Stimulated activated CD4-positive, alpha-beta T cell treated with anti-CD3 and anti-CD28 coated beads, Interleukin-4, amount 100 ng/mL, for 4 hours (primary cell): ENCODE results near the gene RBBP9.
A peak's percentile ranks its signal among the peaks of the same experiment; 100 is the strongest.
"Not testable (repeated sequence)": the region's sequence is repeated elsewhere in the genome, so short reads cannot be mapped to it uniquely, and the experiment has no call there.

Source experiments
- DNase-seq, 2 experiments: peaks; one replicate each; pipeline ENCODE4 v3.0.0-alpha.2; 2020

The RBBP9 gene

DNA sequence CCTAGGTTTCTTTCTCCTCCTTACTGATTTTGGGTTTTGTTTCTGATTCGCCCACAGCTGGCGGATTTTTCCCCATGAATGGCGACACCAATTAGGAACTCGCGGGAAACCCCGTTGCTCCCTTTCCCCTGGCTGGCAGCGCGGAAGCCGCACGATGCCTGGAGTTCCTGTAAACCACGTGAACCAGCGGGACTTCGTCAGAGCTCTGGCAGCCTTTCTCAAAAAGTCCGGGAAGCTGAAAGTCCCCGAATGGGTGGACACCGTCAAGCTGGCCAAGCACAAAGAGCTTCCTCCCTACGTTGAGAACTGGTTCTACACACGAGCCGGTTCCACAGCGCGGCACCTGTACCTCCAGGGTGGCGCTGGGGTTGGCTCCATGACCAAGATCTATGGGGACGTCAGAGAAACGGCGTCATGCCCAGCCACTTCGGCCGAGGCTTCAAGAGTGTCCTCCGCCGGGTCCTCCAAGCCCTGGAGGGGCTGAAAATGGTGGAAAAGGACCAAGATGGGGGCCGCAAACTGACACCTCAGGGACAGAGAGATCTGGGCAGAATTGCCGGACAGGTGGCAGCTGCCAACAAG, 7.5 kb upstream of the RBBP9 start:
- no peak for DNase-seq

DNA sequence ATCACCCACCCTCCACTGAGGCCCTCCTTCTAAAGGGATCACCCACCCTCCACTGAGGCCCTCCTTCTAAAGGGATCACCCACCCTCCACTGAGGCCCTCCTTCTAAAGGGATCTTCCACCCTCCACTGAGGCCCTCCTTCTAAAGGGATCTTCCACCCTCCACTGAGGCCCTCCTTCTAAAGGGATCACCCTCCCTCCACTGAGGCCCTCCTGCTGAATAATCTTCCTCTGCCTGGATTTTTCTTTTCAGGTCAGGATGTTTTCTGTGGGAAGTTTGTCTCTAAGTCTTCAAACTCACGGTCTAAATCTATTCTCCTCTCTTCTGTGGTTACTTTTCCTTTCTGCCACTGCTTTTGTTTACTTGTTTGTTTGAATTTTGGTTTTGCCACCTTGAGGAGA, 4.6 kb upstream of the RBBP9 start:
- DNase-seq = not testable (repeated sequence)

DNA sequence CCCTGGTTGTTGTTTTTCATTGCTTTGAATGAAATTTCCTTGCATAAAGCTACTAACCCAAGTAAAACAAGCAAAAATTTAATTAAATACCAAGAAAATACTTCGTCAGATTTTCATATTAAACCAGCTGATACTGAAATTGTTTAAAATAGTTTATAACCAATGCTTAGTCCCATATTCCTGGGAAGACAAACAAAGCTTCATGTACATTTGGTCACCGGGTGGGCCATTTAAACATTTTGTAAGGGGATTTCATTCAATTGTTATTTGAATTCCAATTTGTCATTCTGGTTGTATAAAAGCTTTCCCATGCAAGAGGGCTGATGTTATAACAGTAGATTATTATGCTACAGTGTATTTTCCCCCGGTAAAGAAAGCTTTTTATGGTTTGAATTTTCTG, 578 bp upstream of the RBBP9 start:
- DNase-seq = no peak

DNA sequence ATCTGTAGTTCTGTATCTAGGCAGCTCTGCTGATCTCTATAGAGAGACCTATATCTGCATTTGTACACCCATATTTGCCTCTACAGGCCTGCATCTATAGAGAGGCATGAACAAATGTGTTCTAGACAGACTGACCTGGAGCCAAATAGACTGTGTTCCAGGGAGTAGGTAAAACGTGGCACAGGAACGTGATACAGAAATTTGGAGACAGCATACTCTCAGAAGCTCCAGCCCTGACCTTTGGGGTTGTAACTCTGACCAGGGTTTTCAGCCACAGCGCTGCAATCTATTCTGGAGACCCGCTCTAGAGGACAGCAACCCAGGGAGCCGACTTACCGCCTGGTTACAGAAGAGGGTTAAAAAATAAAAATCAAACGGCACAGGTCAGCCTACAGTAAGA, 983 bp downstream of the RBBP9 start:
- DNase-seq = no peak

DNA sequence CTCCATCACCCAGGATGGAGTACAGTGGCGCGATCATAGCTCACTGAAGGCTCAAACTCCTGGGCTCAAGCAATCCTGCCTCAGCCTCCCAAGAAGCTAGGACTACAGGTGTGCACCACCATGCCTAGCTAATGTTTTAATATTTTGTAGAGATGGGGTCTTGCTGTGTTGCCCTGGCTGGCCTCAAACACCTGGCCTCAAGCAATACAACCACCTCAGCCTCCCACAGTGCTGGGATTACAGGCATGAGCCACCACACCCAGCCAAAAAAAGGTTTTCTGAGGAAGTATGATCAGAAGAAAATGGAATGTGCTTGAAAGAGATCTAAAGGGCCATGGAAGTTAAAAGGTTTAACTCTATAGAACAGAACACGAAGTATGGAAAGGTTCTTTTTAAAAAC, 8.7 kb downstream of the RBBP9 start:
- DNase-seq = no peak

- no peak for DNase-seq
Observed at GRCh38 chr20:18481596-18481995, 15.4 kb downstream of the RBBP9 start.

GRCh38 chr20:18477821-18478220, 19.2 kb downstream of the RBBP9 start:
- no peak for DNase-seq

- no peak for DNase-seq
Observed at GRCh38 chr20:18477218-18477617, 19.8 kb downstream of the RBBP9 start.

GRCh38 chr20:18466894-18467730, 29.9 kb downstream of the RBBP9 start, which contains the start of the genes DZANK1 and POLR3F:
Gene DZANK1 (minus strand): TSS chr20:18467030. CDS start chr20:18465358, 1,672 bp downstream.
Gene POLR3F (plus strand): TSS chr20:18467390. CDS start chr20:18467507, 117 bp downstream.
- DNase-seq = peak; percentile 92 to 93

GRCh38 chr20:18466574-18466893, 30.5 kb downstream of the RBBP9 start:
- DNase-seq = no peak

DNA sequence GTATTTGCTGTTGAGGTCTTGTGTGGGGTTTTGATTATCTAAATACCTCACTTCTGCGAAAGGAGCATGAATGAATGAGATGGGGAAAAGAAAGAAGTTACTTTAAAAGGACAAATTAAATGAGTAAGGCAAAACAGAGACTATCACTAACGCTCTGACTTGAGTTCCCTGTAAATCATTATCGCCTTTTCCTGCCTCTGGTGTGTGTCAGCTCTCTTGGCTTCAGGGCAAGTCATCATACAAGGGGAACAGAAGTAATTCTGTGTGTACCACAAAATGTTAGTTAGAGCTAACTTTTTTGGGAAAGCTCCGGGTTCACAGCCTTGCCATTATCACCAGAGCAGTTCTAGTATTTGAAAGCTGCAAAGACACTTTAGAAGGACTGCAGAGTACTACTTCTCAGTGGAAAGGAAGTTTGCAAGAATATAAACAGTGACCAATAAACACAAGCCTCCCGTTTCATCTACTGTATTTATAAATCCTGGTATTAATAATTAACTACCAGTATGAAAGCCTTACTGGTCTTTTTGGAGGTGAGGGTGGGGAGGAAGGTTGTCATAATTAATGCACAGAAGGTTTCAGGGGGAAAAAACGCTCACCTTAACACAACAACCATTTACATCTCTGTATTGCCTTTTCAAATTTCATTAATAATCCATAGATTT, 31.4 kb downstream of the RBBP9 start:
- DNase-seq = no peak

- DNase-seq = no peak
Observed at GRCh38 chr20:18456600-18456999, 40.4 kb downstream of the RBBP9 start.

- DNase-seq = no peak
Observed at GRCh38 chr20:18443886-18444285, 53.1 kb downstream of the RBBP9 start.

DNA sequence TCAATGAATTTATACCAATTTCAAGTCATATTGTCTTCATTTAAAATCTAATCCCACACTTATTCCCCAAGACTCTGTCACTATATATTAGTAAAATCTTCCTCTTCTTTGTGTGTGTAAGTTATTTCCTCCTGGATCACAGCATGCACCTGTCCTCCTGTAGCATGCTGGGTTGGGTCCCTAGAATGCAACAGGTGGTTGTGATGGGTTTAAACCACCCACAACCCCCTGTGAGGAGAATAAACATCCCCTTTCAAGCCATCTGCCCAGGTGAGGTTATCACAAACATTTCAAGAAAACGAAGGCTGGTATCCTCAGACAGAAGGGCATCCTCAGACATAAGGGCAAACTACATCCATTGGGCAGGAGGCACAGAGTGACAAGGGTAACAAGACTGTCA, 56.6 kb downstream of the RBBP9 start:
- DNase-seq = no peak

DNA sequence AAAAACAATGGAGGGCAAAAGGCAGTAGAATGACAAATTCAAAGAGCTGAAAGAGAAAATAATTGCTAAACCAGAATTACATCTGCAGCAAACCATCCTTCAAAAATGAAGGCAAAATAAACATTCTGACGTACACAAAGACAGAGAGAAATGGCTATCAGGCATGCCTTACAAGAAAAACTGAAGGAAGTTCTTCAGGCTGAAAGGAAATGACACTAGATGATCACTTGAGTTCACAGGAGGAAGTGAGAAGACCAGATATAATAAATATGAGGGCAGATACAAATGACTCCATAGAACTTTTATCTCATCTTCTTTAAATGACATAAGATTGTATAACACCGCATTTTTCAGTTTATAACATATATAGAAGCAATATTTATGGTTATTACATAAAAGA, 60.2 kb downstream of the RBBP9 start:
- DNase-seq = no peak
